Nephron progenitor cell (in vitro differentiated cells): ENCODE results near the gene PEX5L.
A peak's percentile ranks its signal among the peaks of the same experiment; 100 is the strongest.

Experiments used
- DNase-seq: peaks from one replicate; pipeline ENCODE4 v3.0.0; 2021
- H3K27ac Mint-ChIP-seq: 2 replicates; pipeline ENCODE4 v1.8.0; 2021; ENCODE audit warnings: mild to moderate bottlenecking, moderate library complexity, mixed read lengths
- H3K27me3 Mint-ChIP-seq: 2 replicates; pipeline ENCODE4 v1.8.0; 2021; ENCODE audit warnings: mild to moderate bottlenecking, low read depth, mixed read lengths; ENCODE audit not compliant: poor library complexity
- H3K36me3 Mint-ChIP-seq: 2 replicates; pipeline ENCODE4 v1.8.0; 2021; ENCODE audit warnings: low read depth, mixed read lengths
- H3K4me1 Mint-ChIP-seq: 2 replicates; pipeline ENCODE4 v1.8.0; 2021; ENCODE audit warnings: mixed read lengths
- H3K4me3 Mint-ChIP-seq: 2 replicates; pipeline ENCODE4 v1.8.0; 2021; ENCODE audit warnings: mild to moderate bottlenecking, moderate library complexity, mixed read lengths
- H3K9me3 Mint-ChIP-seq: 2 replicates; pipeline ENCODE4 v1.8.0; 2021; ENCODE audit warnings: mild to moderate bottlenecking, moderate library complexity, mixed read lengths
- TF ChIP-seq, protein P1 (sequence below): fragments of 200-600 bp; sonication (generic); IDR thresholded peaks from 2 replicates; pipeline ENCODE4 v1.5.0; 2021; ENCODE audit warnings: antibody characterized with exemption

Gene PEX5L

DNA sequence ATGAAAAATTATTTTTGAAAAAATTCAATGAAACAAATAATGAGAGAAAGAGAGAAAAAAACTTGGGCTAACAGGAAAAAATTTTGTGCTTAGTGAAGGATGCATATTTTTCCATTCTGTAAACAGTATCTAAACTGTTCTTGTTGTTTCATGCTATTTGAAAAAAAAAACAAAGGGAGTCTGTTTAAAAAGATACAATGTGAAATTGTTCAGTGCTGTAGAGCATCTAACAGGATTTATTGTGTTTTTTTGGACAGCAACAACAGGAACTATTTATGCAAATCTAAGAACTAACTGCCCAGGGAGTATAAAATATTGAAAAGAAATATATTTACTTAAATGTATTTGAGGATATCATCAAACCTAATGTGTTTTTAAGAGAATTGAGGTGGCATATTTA is 55.1 kb downstream of the PEX5L start:
- H3K4me3 Mint-ChIP-seq = no peak overlapping the region
- DNase-seq = no peak
- no peaks in the 10 kb centered on the region for H3K36me3 Mint-ChIP-seq
- no peaks in the 10 kb centered on the region for H3K9me3 Mint-ChIP-seq
- TF ChIP-seq, protein P1, sequence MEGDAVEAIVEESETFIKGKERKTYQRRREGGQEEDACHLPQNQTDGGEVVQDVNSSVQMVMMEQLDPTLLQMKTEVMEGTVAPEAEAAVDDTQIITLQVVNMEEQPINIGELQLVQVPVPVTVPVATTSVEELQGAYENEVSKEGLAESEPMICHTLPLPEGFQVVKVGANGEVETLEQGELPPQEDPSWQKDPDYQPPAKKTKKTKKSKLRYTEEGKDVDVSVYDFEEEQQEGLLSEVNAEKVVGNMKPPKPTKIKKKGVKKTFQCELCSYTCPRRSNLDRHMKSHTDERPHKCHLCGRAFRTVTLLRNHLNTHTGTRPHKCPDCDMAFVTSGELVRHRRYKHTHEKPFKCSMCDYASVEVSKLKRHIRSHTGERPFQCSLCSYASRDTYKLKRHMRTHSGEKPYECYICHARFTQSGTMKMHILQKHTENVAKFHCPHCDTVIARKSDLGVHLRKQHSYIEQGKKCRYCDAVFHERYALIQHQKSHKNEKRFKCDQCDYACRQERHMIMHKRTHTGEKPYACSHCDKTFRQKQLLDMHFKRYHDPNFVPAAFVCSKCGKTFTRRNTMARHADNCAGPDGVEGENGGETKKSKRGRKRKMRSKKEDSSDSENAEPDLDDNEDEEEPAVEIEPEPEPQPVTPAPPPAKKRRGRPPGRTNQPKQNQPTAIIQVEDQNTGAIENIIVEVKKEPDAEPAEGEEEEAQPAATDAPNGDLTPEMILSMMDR = no peak
- H3K27me3 Mint-ChIP-seq = peaks cover 5% of the 10 kb centered on the region
- H3K27ac Mint-ChIP-seq = no peak overlapping the region
- peaks cover 7% of the 10 kb centered on the region for H3K4me1 Mint-ChIP-seq

DNA sequence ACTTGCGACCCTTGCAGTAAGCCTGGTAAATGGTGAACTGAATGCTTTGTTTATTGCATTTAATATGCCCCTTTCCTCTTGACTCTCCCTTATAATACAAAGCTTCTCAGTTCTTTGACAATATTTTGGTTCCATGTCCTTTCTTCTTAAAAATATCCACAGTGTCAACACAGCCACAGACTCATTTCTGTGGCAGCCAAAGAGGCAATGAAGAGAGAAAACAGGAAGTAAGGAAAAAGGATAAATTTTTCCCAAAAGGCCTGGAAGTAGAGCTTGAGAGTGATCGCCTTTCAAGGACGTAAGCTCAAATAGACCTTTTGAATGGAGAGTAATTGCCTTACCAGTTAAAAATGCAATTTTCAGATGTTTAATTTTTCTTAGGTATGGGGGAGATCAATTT is 59.4 kb downstream of the PEX5L start:
- DNase-seq = no peak
- Mint-ChIP-seq H3K4me1 (peaks cover 30% of the 10 kb centered on the region), H3K27ac (no peak overlapping the region), H3K36me3 (no peaks in the 10 kb centered on the region), H3K9me3 (no peaks in the 10 kb centered on the region), H3K4me3 (no peak overlapping the region), H3K27me3 (peaks cover 5% of the 10 kb centered on the region)
- TF ChIP-seq, protein P1 = no peak

DNA sequence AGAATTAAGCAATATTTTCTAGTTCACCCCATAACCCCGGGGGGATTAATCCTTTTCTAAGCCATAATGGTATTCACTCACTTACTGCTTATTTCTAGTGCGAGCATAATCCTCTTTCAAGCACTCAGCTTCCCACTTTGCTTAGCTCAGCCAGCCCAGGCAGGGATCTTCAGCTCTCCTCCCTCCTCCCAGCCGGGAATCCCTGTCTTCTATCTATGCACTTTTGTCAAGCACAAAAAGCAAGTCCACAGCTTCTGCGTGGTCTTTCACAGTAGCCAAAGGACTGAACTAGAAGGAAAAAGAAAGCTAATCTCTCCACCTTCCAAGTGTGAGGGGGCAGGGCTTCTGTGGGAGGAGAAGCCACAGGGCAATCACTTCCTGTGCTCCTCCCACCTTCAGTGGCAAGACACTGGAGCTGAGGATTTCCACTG is 62.8 kb downstream of the PEX5L start:
- TF ChIP-seq, protein P1 = no peak
- Mint-ChIP-seq H3K36me3 (no peaks in the 10 kb centered on the region), H3K9me3 (no peaks in the 10 kb centered on the region), H3K27me3 (no peaks in the 10 kb centered on the region), H3K4me1 (peaks cover 30% of the 10 kb centered on the region), H3K4me3 (peak overlapping the region; percentile 70), H3K27ac (peak overlapping the region; percentile 85)
- DNase-seq = peak; percentile 6

DNA sequence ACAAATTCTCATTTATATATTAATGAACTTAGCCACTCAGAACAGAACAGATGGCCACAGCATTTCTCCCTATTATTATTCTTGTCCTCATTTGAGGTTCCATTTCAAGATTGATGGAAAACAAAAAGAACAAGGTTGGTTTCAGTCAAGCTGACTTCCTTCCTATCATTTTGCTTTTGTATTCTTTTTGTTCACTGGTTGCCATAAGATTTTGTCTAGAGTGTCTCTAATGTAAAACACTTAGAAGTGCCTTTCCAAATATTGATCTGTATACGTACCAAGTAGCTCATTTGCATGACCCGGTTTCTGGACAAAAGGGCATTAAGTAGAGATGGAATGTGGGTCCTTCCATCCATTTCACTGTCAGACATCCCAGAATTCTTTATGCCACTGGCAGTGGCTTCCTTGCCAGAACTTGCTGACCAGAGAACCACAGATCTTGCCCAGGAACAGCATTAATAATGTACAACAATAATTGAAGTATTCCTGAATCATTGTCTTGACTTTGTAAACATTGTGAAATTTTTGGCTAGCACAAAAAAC is 63.8 kb downstream of the PEX5L start:
- Mint-ChIP-seq H3K9me3 (no peaks in the 10 kb centered on the region), H3K36me3 (no peaks in the 10 kb centered on the region), H3K4me3 (no peak overlapping the region), H3K4me1 (peaks cover 30% of the 10 kb centered on the region), H3K27ac (no peak overlapping the region), H3K27me3 (no peaks in the 10 kb centered on the region)
- DNase-seq = no peak
- TF ChIP-seq, protein P1 = no peak

DNA sequence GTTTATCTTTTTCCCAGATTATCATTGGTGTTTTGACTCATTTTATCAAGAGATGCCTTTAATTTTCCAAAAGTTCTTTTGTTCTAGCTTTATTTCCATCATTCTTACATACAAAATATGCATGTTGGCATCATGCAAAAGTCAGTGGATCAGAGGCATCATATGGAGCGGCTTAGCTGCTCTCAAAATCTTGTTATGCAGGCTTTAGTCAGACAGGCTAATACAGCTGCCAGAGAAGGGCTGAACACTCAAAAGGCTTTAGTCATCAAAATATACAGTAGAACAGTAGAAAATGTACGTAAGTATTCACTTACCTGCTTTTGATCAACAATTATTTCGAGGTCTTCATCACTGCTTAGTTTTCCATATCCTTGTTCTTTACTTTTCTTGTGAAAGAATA is 65.5 kb downstream of the PEX5L start:
- Mint-ChIP-seq H3K4me1 (peaks cover 23% of the 10 kb centered on the region), H3K36me3 (no peaks in the 10 kb centered on the region), H3K9me3 (no peaks in the 10 kb centered on the region), H3K27ac (no peak overlapping the region), H3K27me3 (no peaks in the 10 kb centered on the region), H3K4me3 (no peak overlapping the region)
- DNase-seq = no peak
- TF ChIP-seq, protein P1 = no peak

DNA sequence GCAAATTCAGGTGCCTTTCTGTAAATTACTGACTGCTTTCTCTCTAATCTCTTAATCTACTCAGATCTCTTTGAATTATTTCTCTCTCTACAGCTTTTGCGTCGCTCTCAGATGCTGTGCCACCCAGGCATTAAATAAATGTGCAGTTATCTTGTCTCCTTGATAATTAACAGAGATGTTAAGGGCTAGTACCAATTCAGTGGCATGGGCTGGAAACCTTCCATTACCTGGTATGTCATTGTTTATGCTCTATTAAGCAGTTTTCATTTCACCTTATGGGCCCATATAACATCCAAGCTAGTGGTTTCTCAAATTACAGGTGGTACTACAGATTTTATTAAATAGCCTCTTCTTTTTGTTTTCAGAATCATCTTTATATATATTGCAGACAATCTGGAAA is 66.0 kb downstream of the PEX5L start:
- Mint-ChIP-seq H3K9me3 (no peaks in the 10 kb centered on the region), H3K4me3 (no peak overlapping the region), H3K27me3 (no peaks in the 10 kb centered on the region), H3K36me3 (no peaks in the 10 kb centered on the region), H3K4me1 (peaks cover 18% of the 10 kb centered on the region), H3K27ac (no peak overlapping the region)
- DNase-seq = no peak
- TF ChIP-seq, protein P1 = no peak
